COR-L47 (cell line): Measurements from ENCODE around the gene AP1S3.

ENCODE experiments used
- DNase-seq: peaks from one replicate; lab custom pipeline; 2025; lab: John Stamatoyannopoulos, UW

The AP1S3 gene

GRCh38 chr2:223724861-223725260 is 112.5 kb downstream of the AP1S3 start:
- no peak for DNase-seq

GRCh38 chr2:223723954-223724411 is 113.4 kb downstream of the AP1S3 start:
- no peak for DNase-seq

DNA sequence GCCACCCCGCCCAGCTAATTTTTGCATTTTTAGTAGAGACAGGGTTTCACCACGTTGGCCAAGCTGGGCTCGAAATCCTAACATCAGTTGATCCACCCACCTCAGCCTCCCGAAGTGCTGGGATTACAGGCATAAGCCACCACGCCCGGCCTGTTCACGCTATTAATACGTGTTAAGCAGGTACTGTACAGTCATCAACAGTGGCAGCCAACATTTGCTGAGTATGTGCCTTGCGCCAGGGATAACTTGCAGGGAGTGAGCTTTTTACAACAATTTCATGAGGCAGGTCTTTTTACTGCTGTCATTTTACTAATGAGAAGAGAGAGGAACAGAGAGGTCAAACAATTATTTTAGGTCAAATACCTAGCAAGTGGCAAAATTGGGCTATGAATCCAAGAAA is 115.2 kb downstream of the AP1S3 start:
- no peak for DNase-seq

DNA sequence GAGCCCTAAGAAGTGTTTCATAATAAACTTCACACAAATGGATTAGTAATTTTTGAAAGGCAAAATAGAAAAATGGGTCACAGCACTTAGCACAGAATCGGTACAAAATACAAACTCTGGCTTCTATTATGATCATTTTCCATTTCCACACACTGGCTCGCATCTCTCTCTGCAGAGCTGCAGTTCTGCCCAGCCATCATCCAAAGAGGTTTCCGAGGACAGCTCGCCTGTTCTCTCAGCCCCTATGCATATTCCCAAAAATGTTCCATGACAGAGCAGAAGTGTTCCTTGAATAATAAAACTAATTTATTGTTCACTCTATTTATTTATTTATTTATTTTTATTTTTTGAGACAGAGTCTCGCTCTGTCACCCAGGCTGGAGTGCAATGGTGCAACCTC is 115.6 kb downstream of the AP1S3 start:
- no peak for DNase-seq

GRCh38 chr2:223720367-223720766 is 117.0 kb downstream of the AP1S3 start:
- DNase-seq = no peak

- DNase-seq = no peak
These were observed 124.7 kb downstream of the AP1S3 start for GRCh38 chr2:223712642-223713041.

GRCh38 chr2:223711596-223712326 is 125.6 kb downstream of the AP1S3 start:
- DNase-seq = no peak
